BLaER1 treated with 17β-estradiol and CSF1 and Interleukin-3, amounts not matched to agents 10 nM and 100 nM (cell line): ENCODE data around the gene EDN3.
"Not testable (repeated sequence)": the region's sequence is repeated elsewhere in the genome, so short reads cannot be mapped to it uniquely, and the experiment has no call there.

Experiments used
- H3K27ac ChIP-seq, 11 experiments: shearing (Covaris generic); formaldehyde crosslinking; 2 replicates each; pipeline ENCODE4 v1.8.1; 2022
- H3K27me3 ChIP-seq, 11 experiments: shearing (Covaris generic); formaldehyde crosslinking; 2 replicates each; pipeline ENCODE4 v1.8.1; 2022
- H3K36me3 ChIP-seq, 11 experiments: shearing (Covaris generic); formaldehyde crosslinking; 2 replicates each; pipeline ENCODE4 v1.8.1; 2022
- H3K4me1 ChIP-seq, 10 experiments: shearing (Covaris generic); formaldehyde crosslinking; 2 replicates each; pipeline ENCODE4 v1.8.1; 2022
- H3K4me2 ChIP-seq, 11 experiments: shearing (Covaris generic); formaldehyde crosslinking; 2 replicates each; pipeline ENCODE4 v1.8.1; 2022
- H3K4me3 ChIP-seq, 10 experiments: shearing (Covaris generic); formaldehyde crosslinking; 2 replicates each; pipeline ENCODE4 v1.8.1; 2022
- H3K9ac ChIP-seq, 11 experiments: shearing (Covaris generic); formaldehyde crosslinking; 2 replicates each; pipeline ENCODE4 v1.8.1; 2022
- H3K9me3 ChIP-seq, 11 experiments: shearing (Covaris generic); formaldehyde crosslinking; replicated peaks in 1 of 11; 2 replicates each; pipeline ENCODE4 v1.8.1; 2022
- H4K20me1 ChIP-seq, 11 experiments: shearing (Covaris generic); formaldehyde crosslinking; 2 replicates each; pipeline ENCODE4 v1.8.1; 2022
- Cebpa-rat ChIP-seq, 11 experiments: shearing (Covaris generic); IDR thresholded peaks; 2 replicates each; pipeline ENCODE4 v1.8.1; 2022

The EDN3 gene

DNA sequence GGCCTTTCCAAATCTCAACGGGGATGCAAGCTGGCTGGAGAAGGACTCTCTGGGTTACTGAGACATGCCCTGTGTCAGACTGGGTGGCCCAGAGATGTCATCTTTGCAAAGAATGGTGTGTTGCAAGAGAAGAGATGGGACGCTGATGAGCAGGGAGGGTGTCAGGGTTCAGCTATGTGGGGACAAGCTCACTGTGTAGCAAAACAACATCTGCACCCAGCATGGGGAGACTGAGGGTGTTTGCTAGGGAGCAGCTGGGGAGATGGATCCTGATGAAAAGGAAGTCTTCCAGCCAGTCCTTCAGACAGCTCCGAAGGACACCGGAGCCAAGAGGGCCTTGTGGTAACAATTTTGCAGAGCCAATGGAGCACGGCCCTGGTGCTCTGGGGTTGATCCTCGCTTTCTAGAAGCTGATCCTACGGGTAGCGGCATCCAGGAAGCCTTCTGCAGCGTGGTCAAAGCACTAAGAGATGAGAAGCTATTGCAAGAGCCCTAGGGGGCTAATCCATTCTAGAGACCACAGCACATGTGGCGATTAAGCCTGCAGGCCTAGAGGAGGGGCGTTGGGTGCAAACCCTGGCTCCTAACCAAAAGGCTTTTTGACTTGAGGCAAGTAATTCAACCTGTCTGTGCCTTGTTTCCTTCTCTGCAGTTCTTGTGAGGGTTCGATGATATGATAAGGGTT is 39.9 kb downstream of the EDN3 start:
- peaks cover 0 to 21% (median 5%) of the 10 kb centered on the region in 11 experiments; a peak in 4 of 22 replicates for H3K27me3 ChIP-seq
- peaks cover 15 to 20% (median 16%) of the 10 kb centered on the region in 11 experiments for H3K9me3 ChIP-seq
- no peaks in the 10 kb centered on the region for H3K36me3 ChIP-seq
- H3K4me3 ChIP-seq = no peak overlapping the region
- peaks cover 17 to 57% (median 41%) of the 10 kb centered on the region in 10 experiments for H3K4me1 ChIP-seq
- peak overlapping the region in 5 of 11 experiments; percentile 0 to 88 (median 33); a peak in 7 of 22 replicates for H3K4me2 ChIP-seq
- H4K20me1 ChIP-seq = peaks cover 0 to 11% (median 4%) of the 10 kb centered on the region in 11 experiments; a peak in 6 of 22 replicates
- H3K27ac ChIP-seq = no peak overlapping the region
- TF ChIP-seq Cebpa-rat (IDR thresholded peaks at IDR 0.05) = no peak
- H3K9ac ChIP-seq = no peak overlapping the region

DNA sequence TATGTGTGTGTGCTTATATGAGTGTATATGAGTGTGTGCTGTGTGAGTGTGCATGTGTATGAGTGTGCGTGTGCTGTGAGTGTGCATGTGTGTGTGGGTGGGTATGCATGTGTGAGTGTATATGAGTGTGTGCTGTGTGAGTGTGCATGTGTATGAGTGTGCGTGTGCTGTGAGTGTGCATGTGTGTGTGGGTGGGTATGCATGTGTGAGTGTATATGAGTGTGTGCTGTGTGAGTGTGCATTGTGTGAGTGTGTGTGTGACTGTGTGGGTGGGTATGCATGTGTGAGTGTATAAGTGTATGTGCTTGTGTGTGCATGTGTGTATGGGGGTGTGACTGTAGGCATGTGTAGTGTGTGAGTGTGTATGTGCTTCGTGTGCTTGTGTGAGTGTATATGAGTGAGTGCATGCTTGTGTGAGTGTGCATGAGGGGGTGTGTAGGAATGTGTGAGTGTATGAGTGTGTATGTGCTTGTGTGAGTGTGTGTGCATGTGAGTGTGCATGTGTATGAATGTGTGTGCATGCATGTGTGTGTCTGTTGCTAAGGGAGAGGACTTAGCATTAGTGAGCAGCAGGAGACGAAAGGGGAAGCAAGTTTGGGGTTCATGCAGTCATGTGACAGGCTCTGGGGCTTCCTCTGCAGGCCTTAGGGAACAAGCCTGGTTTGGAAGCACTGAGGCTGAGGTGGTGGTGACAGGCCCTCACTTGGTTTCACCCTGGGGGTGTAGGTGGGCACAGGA is 41.0 kb downstream of the EDN3 start:
- not testable (repeated sequence) for H3K27ac ChIP-seq, H3K4me3 ChIP-seq, H3K36me3 ChIP-seq
- H3K4me1 ChIP-seq = peaks cover 17 to 57% (median 41%) of the 10 kb centered on the region in 10 experiments
- peak overlapping the region; percentile 68 to 93 (median 75) for H3K4me2 ChIP-seq
- peaks cover 0 to 11% (median 4%) of the 10 kb centered on the region in 11 experiments; a peak in 6 of 22 replicates for H4K20me1 ChIP-seq
- peaks cover 0 to 21% (median 5%) of the 10 kb centered on the region in 11 experiments; a peak in 4 of 22 replicates for H3K27me3 ChIP-seq
- H3K9me3 ChIP-seq = peaks cover 15 to 28% (median 25%) of the 10 kb centered on the region in 11 experiments
- 0 out of 22 replicates have a peak overlapping the region, but pooled peaks of 2 of the 11 experiments have one; percentile 9 to 24 for H3K9ac ChIP-seq

DNA sequence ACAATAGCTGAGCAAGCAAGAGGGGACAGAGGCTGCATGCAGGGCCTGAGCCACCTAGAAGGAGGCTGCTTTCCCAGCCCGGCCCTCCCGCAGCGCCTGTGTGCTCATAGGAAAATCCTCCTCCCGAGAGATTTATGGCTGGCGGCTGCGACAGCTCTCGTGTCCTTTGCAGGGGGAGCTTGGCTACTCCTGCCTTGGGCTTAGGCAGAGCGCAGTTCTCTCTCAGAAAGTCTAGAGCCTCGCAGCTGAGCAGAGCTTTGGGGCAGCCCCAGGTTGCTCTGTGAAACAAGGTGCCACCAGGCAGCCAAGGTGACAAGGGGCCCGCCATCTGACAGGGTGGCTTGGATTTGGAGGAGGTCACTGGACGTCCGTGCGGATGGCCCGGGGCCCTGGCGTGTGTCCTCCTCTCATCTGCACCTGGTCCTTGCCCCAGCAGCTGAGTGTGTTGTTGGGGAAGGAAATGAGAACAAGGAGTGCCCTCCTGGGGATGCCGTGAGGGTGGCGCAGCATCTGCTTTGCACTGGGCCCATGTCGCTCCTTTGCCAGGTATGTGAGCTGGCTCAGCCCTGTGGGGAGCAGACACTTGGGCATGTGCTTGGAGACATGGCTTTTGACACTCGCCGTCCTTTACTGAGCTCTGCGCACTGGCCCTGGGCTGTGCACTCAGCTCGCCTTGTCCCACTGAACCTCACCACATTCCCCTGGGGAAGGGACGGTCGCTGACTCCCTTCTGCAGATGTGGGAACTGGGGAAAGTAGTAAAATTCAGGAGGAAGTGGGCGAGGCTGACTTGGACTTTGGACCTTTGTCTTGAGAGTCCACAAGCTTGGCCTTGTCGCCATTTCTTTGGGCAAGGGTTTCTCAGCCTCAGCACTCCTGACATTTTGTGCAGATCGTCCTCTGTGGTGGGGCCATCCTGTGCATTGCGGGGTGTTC is 41.9 kb downstream of the EDN3 start:
- H3K4me1 ChIP-seq = peaks cover 17 to 57% (median 41%) of the 10 kb centered on the region in 10 experiments
- peaks cover 0 to 21% (median 5%) of the 10 kb centered on the region in 11 experiments; a peak in 4 of 22 replicates for H3K27me3 ChIP-seq
- no peak overlapping the region for H3K27ac ChIP-seq
- H4K20me1 ChIP-seq = peaks cover 0 to 11% (median 4%) of the 10 kb centered on the region in 11 experiments; a peak in 6 of 22 replicates
- TF ChIP-seq Cebpa-rat (IDR thresholded peaks at IDR 0.05) = no peak
- peak overlapping the region in 2 of 11 experiments; percentile 9 to 24; a peak in 2 of 22 replicates for H3K9ac ChIP-seq
- H3K36me3 ChIP-seq = no peaks in the 10 kb centered on the region
- no peak overlapping the region for H3K4me3 ChIP-seq
- H3K9me3 ChIP-seq = peaks cover 15 to 29% (median 25%) of the 10 kb centered on the region in 11 experiments
- H3K4me2 ChIP-seq = peak overlapping the region; percentile 68 to 93 (median 75)

DNA sequence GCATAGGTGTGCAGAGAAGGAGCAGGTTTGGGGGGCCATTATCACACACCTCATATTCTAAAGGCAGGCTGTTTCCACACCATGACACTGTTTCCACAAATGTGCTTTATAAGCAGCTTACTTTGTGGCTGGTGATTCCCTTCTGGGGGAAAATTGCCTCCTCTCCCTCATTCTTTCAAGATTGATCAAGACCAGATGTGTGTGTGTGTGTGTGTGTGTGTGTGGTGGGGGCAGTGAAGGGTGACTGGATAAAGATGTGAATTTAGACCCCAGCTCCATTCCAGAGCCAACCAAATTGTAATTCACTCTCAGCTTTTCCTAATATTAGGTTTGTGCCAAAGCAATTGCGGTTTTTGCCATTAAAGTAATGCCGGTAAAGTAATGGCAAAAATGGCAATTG is 45.6 kb downstream of the EDN3 start:
- Histone ChIP-seq H3K4me2 (0 out of 22 replicates have a peak overlapping the region, but pooled peaks of 1 of the 11 experiments have one; percentile 1), H3K4me1 (peaks cover 17 to 36% (median 25%) of the 10 kb centered on the region in 10 experiments), H3K27ac (no peak overlapping the region), H3K36me3 (no peaks in the 10 kb centered on the region), H3K27me3 (peaks cover 0 to 6% (median 0%) of the 10 kb centered on the region in 11 experiments; a peak in 2 of 22 replicates), H3K9ac (no peak overlapping the region), H3K4me3 (no peak overlapping the region), H3K9me3 (peaks cover 15 to 29% (median 25%) of the 10 kb centered on the region in 11 experiments), H4K20me1 (peaks cover 0 to 11% (median 4%) of the 10 kb centered on the region in 11 experiments; a peak in 5 of 22 replicates)
- TF ChIP-seq Cebpa-rat (IDR thresholded peaks at IDR 0.05) = no peak

DNA sequence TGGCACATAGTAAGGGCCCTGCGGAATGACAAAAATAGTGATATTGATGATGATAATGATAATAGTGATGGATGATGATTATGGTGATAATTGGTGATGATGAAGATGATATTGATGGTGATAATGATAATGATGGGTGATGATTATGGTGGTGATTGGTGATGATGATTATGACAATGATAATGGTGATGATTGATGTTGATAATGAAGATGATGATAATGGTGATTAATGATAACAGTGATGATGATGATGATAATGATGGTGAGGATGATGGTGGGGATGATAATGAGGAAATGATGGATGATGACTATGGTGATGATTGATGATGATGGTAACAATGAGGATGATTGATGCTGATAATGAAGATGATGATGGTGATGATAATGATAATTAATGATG is 48.9 kb downstream of the EDN3 start:
- Histone ChIP-seq H3K4me3 (no peak overlapping the region), H3K4me1 (peaks cover 0 to 19% (median 8%) of the 10 kb centered on the region in 10 experiments; a peak in 11 of 20 replicates), H3K4me2 (no peak overlapping the region), H3K27me3 (no peaks in the 10 kb centered on the region), H3K9ac (no peak overlapping the region), H3K36me3 (no peaks in the 10 kb centered on the region), H3K27ac (no peak overlapping the region), H3K9me3 (peaks cover 9 to 23% (median 17%) of the 10 kb centered on the region in 11 experiments), H4K20me1 (no peaks in the 10 kb centered on the region)
- TF ChIP-seq Cebpa-rat (IDR thresholded peaks at IDR 0.05) = no peak

DNA sequence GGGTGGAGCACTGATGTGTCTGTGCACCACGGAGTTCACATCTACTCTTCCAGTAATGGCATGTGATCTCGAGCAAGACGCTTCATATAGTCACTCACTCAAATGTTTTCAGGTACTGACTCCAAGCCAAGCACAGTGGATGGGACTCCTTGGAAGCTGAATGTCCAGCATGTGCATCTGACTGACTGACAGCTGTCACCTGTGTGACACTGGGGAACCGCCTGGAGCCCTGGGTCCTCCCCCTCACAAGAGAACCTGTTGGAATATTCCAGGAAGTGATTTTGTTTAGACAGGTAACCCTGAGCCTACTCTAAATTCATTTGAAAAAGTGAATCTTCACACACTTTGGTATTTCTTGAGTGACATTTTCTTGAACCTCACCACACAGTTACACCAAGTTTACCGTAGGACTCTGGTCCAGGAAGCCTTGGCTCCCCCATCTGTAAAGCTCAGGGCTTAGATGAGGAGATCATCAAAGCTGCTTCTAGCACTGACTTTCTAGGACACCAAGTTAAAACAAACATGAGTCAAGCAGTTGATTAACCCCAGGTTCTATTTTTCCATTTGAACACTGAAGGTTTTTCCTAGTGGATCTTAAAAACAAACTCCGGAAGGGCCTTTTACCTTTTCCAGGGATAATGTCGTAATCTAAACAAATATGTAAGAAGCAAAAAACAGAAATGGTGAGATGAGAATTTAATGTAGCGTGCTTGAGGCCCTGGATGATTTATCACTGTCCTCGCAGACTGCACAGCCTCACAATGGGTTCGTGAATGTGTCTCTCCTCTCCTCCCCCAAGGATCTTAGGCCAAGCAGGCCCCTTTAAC is 50.1 kb downstream of the EDN3 start:
- H3K27me3 ChIP-seq = no peaks in the 10 kb centered on the region
- H3K27ac ChIP-seq = no peak overlapping the region
- no peaks in the 10 kb centered on the region; a peak in 1 of 22 replicates for H4K20me1 ChIP-seq
- peaks cover 0 to 10% (median 5%) of the 10 kb centered on the region in 11 experiments; a peak in 12 of 22 replicates for H3K9me3 ChIP-seq
- TF ChIP-seq Cebpa-rat (IDR thresholded peaks at IDR 0.05) = no peak
- no peaks in the 10 kb centered on the region for H3K36me3 ChIP-seq
- H3K4me1 ChIP-seq = peaks cover 0 to 15% (median 8%) of the 10 kb centered on the region in 10 experiments; a peak in 11 of 20 replicates
- H3K4me3 ChIP-seq = no peak overlapping the region
- H3K4me2 ChIP-seq = no peak overlapping the region
- H3K9ac ChIP-seq = no peak overlapping the region

DNA sequence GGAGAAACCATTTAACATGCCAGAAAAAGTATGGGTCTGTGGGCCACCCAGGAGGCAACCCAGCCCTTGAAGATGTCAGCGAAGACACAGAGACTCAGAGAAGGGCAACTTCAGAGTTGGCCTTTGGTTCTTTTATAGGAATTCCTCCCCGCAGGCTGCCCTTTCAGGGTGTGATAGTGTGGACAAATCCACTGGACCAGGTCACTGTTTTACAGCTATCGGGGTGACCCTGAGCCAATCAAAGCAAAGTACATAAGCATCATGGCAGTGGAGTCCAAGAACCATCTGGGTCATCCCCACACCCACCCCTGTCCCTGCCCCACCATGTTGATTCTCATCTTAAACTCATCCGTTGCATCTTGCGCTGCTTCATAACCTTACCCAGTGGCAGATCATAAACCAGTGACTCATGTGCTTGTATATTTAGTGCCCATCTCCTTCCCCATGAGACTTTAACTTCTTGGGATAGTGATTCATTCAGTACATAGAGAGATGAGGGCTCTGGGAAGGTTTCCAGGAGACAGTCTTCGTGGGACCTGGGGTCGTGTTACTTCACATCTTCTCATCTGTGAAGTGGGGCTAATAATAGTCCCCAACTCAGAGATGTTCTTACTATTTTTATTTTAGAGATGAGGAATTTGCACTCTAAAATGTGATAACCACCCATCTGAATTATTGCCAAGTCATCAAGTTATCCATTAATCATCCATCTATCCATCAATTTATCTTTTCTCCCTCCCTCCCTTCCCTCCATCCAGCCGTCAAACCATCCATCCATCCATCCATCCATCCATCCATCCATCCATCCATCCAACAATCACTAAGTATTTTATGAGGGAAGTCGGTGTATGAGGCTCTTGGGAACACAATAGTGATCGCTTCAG is 51.0 kb downstream of the EDN3 start:
- no peak overlapping the region for H3K27ac ChIP-seq
- H3K4me3 ChIP-seq = no peak overlapping the region
- TF ChIP-seq Cebpa-rat (IDR thresholded peaks at IDR 0.05) = no peak
- no peaks in the 10 kb centered on the region for H3K36me3 ChIP-seq
- no peak overlapping the region for H3K9ac ChIP-seq
- peak overlapping the region in 5 of 11 experiments; percentile 31 to 57 (median 42); a peak in 5 of 22 replicates for H3K4me2 ChIP-seq
- peaks cover 0 to 18% (median 12%) of the 10 kb centered on the region in 10 experiments; a peak in 13 of 20 replicates for H3K4me1 ChIP-seq
- no peaks in the 10 kb centered on the region; a peak in 1 of 22 replicates for H4K20me1 ChIP-seq
- H3K27me3 ChIP-seq = no peaks in the 10 kb centered on the region
- H3K9me3 ChIP-seq = peaks cover 0 to 4% (median 0%) of the 10 kb centered on the region in 11 experiments; a peak in 4 of 22 replicates
